K562 (cell line): ENCODE measurements around the gene SUSD3. TPM values are rescaled to one million over a fixed set of nuclear protein-coding genes. Genes with fewer than 3 reads are reported as not detected.

ENCODE experiments used
- ATAC-seq: fragments of 200-7000 bp; cut with Tn5 transposase; 3 replicates; pipeline ENCODE4 v1.9.1; 2020; ENCODE audit warnings: moderate library complexity
- BruUV-seq: library from RNA; stranded (reverse); fragments of 400-500 nt; replicated peaks from 2 replicates; lab custom pipeline; 2021; lab: Mats Ljungman, UMichigan
- CTCF ChIA-PET: fragments of 300-600 bp; formaldehyde crosslinking; extraction: SDS; loops from one replicate; lab custom pipeline; 2021; ENCODE audit warnings: low intra/inter-chr PET ratio; lab: Yijun Ruan, JAX
- POLR2A ChIA-PET: fragments of 300-600, 350-650 bp; sonication (Branson Sonifier 250); formaldehyde crosslinking; extraction: SDS; loops from one replicate; lab custom pipeline; 2021; ENCODE audit warnings: antibody characterized with exemption, inconsistent platforms; lab: Yijun Ruan, JAX
- DNase-seq, 4 experiments: peaks; one replicate each; pipeline versions ENCODE4 v3.0.0 to v3.0.0-alpha.2; 2011 to 2018; ENCODE audit warnings: low spot score in 3 of 4, mixed read lengths in 3 of 4; ENCODE audit errors: extremely low read depth in 1 of 4
- FAIRE-seq: peaks from 2 replicates; lab custom pipeline; 2011; peaks lifted over from hg19 to GRCh38; lab: Jason Lieb, UNC
- H2AFZ ChIP-seq: 2 replicates; pipeline ENCODE4 v1.6.0; 2011; ENCODE audit warnings: low read depth, low read length, control low read depth, inconsistent platforms
- H3K27ac ChIP-seq: fragments of 200-600 bp; 3 replicates; pipeline ENCODE4 v1.8.0; 2011; ENCODE audit warnings: low read depth, mild to moderate bottlenecking, control low read depth, inconsistent platforms, low read length, moderate library complexity, mixed read lengths; ENCODE audit errors: extremely low read depth
- H3K27me3 ChIP-seq, 2 experiments: fragments of 300-600 bp in 1 of 2; 2 replicates in 1 of 2; 3 replicates in 1 of 2; pipeline versions ENCODE4 v1.6.0 to v1.8.0; 2011; ENCODE audit warnings: inconsistent platforms in 2 of 2, low read length in 2 of 2, mild to moderate bottlenecking in 1 of 2, mixed read lengths in 1 of 2, moderate library complexity in 1 of 2; ENCODE audit not compliant: control insufficient read depth in 2 of 2, insufficient read depth in 2 of 2
- H3K36me3 ChIP-seq: fragments of 300-600 bp; 3 replicates; pipeline ENCODE4 v1.8.0; 2011; ENCODE audit warnings: mild to moderate bottlenecking, low read length, inconsistent platforms; ENCODE audit not compliant: control insufficient read depth, insufficient read depth
- H3K4me1 ChIP-seq, 2 experiments: fragments of 200-600 bp in 1 of 2; replicated peaks in 1 of 2; 2 replicates in 1 of 2; 3 replicates in 1 of 2; pipeline versions ENCODE4 v1.5.1 to v1.8.0; 2011; ENCODE audit warnings: inconsistent platforms in 2 of 2, low read length in 2 of 2, mild to moderate bottlenecking in 1 of 2, mixed read lengths in 1 of 2, moderate library complexity in 1 of 2; ENCODE audit not compliant: control insufficient read depth in 2 of 2, insufficient read depth in 2 of 2
- H3K4me2 ChIP-seq: 2 replicates; pipeline ENCODE4 v1.6.1; 2011; ENCODE audit warnings: low read length, control low read depth, inconsistent platforms, mixed read lengths; ENCODE audit not compliant: insufficient read depth
- H3K4me3 ChIP-seq: fragments of 200-600 bp; sonication (generic), shearing (Covaris generic); 2 replicates; pipeline ENCODE4 v1.5.1; 2016; ENCODE audit warnings: control low read depth, inconsistent platforms
- H3K79me2 ChIP-seq: fragments of 200-600 bp; 3 replicates; pipeline ENCODE4 v1.8.0; 2011; ENCODE audit warnings: low read length, inconsistent platforms; ENCODE audit not compliant: control insufficient read depth, insufficient read depth
- H3K9ac ChIP-seq, 2 experiments: 2 replicates each; pipeline versions ENCODE4 v1.6.0 to v1.6.1; 2011; ENCODE audit warnings: low read depth in 2 of 2, low read length in 2 of 2, control low read depth in 1 of 2, inconsistent platforms in 1 of 2, mild to moderate bottlenecking in 1 of 2, mixed read lengths in 1 of 2; ENCODE audit not compliant: insufficient read depth in 1 of 2
- H3K9me1 ChIP-seq: one replicate; pipeline ENCODE4 v1.6.0; 2011; ENCODE audit warnings: inconsistent platforms, mild to moderate bottlenecking, low read length, moderate library complexity; ENCODE audit not compliant: control insufficient read depth, insufficient read depth
- H3K9me3 ChIP-seq: replicated peaks from 2 replicates; pipeline ENCODE4 v1.5.1; 2011; ENCODE audit warnings: low read depth, low read length, inconsistent platforms; ENCODE audit not compliant: control insufficient read depth, insufficient read depth
- H4K20me1 ChIP-seq: replicated peaks from 2 replicates; pipeline ENCODE4 v1.6.1; 2011; ENCODE audit warnings: low read length, inconsistent platforms, mixed read lengths; ENCODE audit not compliant: control insufficient read depth, insufficient read depth
- CBX8 ChIP-seq: fragments of 200-600 bp; sonication (generic); IDR thresholded peaks from 2 replicates; pipeline ENCODE4 v1.6.1; 2012; ENCODE audit warnings: borderline replicate concordance, mixed run types, low read depth, mild to moderate bottlenecking, moderate library complexity, mixed read lengths, low read length, control low read depth, inconsistent platforms; ENCODE audit not compliant: poor library complexity, severe bottlenecking; ENCODE audit errors: extremely low read depth
- JUND ChIP-seq, 2 experiments: IDR thresholded peaks; 2 replicates in 1 of 2; 3 replicates in 1 of 2; pipeline ENCODE4 v1.6.1; 2011; ENCODE audit warnings: borderline replicate concordance in 2 of 2, low read depth in 2 of 2, low read length in 2 of 2, improper control_type of control experiment in 1 of 2, missing biosample characterization in 1 of 2, missing genetic modification characterization in 1 of 2, missing genetic modification reagents in 1 of 2
- KLF10 ChIP-seq: fragments of 250-450 bp; sonication (Bioruptor Pico); IDR thresholded peaks from 2 replicates; pipeline ENCODE4 v1.6.1; 2021; ENCODE audit warnings: matching md5 sums
- MYC ChIP-seq, 2 experiments: fragments of 250-450 bp in 1 of 2; sonication (Bioruptor Pico) in 1 of 2; IDR thresholded peaks; 2 replicates each; pipeline versions ENCODE4 v1.5.1 to v1.6.1; 2012 to 2021; ENCODE audit warnings: low read depth in 2 of 2, borderline replicate concordance in 1 of 2, improper control_type of control experiment in 1 of 2, low read length in 1 of 2, mild to moderate bottlenecking in 1 of 2, moderate library complexity in 1 of 2
- ZNF764 ChIP-seq: fragments of 250-450 bp; sonication (Bioruptor Pico); IDR thresholded peaks from 2 replicates; pipeline ENCODE4 v1.4.0; 2020; ENCODE audit warnings: low read depth, mild to moderate bottlenecking, moderate library complexity
- WGBS: fragments of 100-300 bp; shearing (Covaris generic); methylation state at CpG from one replicate; pipeline ENCODE4 v1.1.6; 2016; ENCODE audit warnings: low coverage, mixed read lengths; ENCODE audit not compliant: insufficient coverage; ENCODE audit errors: missing lambda C conversion rate; 5-methylcytosine and 5-hydroxymethylcytosine counted together
- in situ Hi-C: fragments of 300-500 bp; cut with MboI; formaldehyde crosslinking; loops from 4 replicates; pipeline ENCODE4 v1.15.0; 2018; ENCODE audit warnings: inconsistent platforms, mixed read lengths
- intact Hi-C: fragments of 100-400 bp; cut with micrococcal nuclease; formaldehyde crosslinking; loops from 2 replicates; pipeline ENCODE4 v1.14.2; 2022
- polyA plus RNA-seq, 8 experiments: library from polyadenylated mRNA; depleted of rRNA in 4 of 8; stranded (reverse) in 5 of 8; unstranded in 3 of 8; fragments of >200 nt; fragmentation: Nextera tagmentation in 2 of 8; fragmentation: Illumina TruSeq in 1 of 8; extraction: Ambion mirVana in 2 of 8; extraction: Trizol in 1 of 8; gene quantifications; 2 replicates each; pipeline versions ENCODE4 v1.2.1 to v1.2.3, GENCODE V29; 2011 to 2014; ENCODE audit warnings: inconsistent platforms in 1 of 8, missing spikeins in 1 of 8
- total RNA-seq, 7 experiments: library from RNA; depleted of rRNA in 6 of 7; stranded (reverse); fragments of >200 nt in 6 of 7; fragmentation: Illumina TruSeq in 2 of 7; extraction: Trizol in 2 of 7; gene quantifications; 2 replicates each; pipeline versions ENCODE4 v1.2.1 to v1.2.3, GENCODE V29; 2011 to 2021; ENCODE audit warnings: low replicate concordance in 1 of 7
- TF ChIP-seq, protein P1 (sequence below): fragments of 450-650 bp; IDR thresholded peaks from 2 replicates; pipeline ENCODE4 v1.6.1; 2016; ENCODE audit warnings: mild to moderate bottlenecking, moderate library complexity

The SUSD3 gene
- total and polyA plus RNA-seq, 9 of the 15 experiments (the other 6 are each of a cell fraction or from before 2014, with no cell fraction given), result 1.3 to 21.7 (median 11.4) TPM

DNA sequence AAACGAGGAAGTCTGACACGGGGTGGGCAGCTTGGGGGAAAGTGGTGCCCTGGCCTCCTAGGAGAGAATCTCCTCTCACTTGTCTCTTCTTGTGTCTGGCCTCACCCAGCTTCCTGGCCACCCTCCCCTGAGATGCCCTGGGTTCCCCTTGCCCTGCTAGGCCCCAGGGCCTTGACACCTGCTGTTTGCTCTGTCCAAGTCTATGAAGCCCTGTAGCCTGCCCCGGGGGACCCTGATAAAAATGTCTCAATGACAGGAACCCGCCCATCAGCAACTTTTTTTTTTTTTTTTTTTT lies 35.0 kb upstream of the SUSD3 start:
- Histone ChIP-seq H3K27me3 (peaks cover 25 to 79% of the 10 kb centered on the region in 2 experiments; a peak in 4 of 5 replicates), H3K27ac (no peak overlapping the region), H3K9me3 (no peaks in the 10 kb centered on the region), H3K4me1 (no peaks in the 10 kb centered on the region), H3K9me1 (peaks cover 5% of the 10 kb centered on the region), H3K4me3 (no peak overlapping the region), H3K9ac (no peak overlapping the region), H4K20me1 (peaks cover 10% of the 10 kb centered on the region; the same call in 1 of the 2 replicates), H3K79me2 (no peaks in the 10 kb centered on the region), H3K4me2 (no peak overlapping the region), H3K36me3 (no peaks in the 10 kb centered on the region), H2AFZ (no peak overlapping the region)
- DNase-seq (no peak), FAIRE-seq (no peak), ATAC-seq (no peak)
- no TSS peak for BruUV-seq
- 6% methylated on average over 2 of the region's 4 CpGs for WGBS
- in situ Hi-C loops, result loop anchor here (25.0 kb wide), 1 partner anchor 289 kb away; no protein-coding TSS in a partner anchor
- POLR2A ChIA-PET, result interaction anchor here (0.7 kb wide), 1 partner anchor 8 kb away, joined by 4 read pairs; no protein-coding TSS in a partner anchor
- TF ChIP-seq KLF10 (CRISPR knock-in tag) (no peak), CBX8 (no peak), ZNF764 (CRISPR knock-in tag) (no peak), MYC (IDR thresholded peaks at IDR 0.05; ENCODE audit: low read depth, low read length) (no peak), MYC (CRISPR knock-in tag; IDR thresholded peaks at IDR 0.05; ENCODE audit: borderline replicate concordance, low read depth) (no peak), JUND (IDR thresholded peaks at IDR 0.05; ENCODE audit: borderline replicate concordance, low read depth, low read length) (no peak), JUND (tag; IDR thresholded peaks at IDR 0.05; ENCODE audit: borderline replicate concordance, low read depth, low read length) (no peak)
- TF ChIP-seq, protein P1, sequence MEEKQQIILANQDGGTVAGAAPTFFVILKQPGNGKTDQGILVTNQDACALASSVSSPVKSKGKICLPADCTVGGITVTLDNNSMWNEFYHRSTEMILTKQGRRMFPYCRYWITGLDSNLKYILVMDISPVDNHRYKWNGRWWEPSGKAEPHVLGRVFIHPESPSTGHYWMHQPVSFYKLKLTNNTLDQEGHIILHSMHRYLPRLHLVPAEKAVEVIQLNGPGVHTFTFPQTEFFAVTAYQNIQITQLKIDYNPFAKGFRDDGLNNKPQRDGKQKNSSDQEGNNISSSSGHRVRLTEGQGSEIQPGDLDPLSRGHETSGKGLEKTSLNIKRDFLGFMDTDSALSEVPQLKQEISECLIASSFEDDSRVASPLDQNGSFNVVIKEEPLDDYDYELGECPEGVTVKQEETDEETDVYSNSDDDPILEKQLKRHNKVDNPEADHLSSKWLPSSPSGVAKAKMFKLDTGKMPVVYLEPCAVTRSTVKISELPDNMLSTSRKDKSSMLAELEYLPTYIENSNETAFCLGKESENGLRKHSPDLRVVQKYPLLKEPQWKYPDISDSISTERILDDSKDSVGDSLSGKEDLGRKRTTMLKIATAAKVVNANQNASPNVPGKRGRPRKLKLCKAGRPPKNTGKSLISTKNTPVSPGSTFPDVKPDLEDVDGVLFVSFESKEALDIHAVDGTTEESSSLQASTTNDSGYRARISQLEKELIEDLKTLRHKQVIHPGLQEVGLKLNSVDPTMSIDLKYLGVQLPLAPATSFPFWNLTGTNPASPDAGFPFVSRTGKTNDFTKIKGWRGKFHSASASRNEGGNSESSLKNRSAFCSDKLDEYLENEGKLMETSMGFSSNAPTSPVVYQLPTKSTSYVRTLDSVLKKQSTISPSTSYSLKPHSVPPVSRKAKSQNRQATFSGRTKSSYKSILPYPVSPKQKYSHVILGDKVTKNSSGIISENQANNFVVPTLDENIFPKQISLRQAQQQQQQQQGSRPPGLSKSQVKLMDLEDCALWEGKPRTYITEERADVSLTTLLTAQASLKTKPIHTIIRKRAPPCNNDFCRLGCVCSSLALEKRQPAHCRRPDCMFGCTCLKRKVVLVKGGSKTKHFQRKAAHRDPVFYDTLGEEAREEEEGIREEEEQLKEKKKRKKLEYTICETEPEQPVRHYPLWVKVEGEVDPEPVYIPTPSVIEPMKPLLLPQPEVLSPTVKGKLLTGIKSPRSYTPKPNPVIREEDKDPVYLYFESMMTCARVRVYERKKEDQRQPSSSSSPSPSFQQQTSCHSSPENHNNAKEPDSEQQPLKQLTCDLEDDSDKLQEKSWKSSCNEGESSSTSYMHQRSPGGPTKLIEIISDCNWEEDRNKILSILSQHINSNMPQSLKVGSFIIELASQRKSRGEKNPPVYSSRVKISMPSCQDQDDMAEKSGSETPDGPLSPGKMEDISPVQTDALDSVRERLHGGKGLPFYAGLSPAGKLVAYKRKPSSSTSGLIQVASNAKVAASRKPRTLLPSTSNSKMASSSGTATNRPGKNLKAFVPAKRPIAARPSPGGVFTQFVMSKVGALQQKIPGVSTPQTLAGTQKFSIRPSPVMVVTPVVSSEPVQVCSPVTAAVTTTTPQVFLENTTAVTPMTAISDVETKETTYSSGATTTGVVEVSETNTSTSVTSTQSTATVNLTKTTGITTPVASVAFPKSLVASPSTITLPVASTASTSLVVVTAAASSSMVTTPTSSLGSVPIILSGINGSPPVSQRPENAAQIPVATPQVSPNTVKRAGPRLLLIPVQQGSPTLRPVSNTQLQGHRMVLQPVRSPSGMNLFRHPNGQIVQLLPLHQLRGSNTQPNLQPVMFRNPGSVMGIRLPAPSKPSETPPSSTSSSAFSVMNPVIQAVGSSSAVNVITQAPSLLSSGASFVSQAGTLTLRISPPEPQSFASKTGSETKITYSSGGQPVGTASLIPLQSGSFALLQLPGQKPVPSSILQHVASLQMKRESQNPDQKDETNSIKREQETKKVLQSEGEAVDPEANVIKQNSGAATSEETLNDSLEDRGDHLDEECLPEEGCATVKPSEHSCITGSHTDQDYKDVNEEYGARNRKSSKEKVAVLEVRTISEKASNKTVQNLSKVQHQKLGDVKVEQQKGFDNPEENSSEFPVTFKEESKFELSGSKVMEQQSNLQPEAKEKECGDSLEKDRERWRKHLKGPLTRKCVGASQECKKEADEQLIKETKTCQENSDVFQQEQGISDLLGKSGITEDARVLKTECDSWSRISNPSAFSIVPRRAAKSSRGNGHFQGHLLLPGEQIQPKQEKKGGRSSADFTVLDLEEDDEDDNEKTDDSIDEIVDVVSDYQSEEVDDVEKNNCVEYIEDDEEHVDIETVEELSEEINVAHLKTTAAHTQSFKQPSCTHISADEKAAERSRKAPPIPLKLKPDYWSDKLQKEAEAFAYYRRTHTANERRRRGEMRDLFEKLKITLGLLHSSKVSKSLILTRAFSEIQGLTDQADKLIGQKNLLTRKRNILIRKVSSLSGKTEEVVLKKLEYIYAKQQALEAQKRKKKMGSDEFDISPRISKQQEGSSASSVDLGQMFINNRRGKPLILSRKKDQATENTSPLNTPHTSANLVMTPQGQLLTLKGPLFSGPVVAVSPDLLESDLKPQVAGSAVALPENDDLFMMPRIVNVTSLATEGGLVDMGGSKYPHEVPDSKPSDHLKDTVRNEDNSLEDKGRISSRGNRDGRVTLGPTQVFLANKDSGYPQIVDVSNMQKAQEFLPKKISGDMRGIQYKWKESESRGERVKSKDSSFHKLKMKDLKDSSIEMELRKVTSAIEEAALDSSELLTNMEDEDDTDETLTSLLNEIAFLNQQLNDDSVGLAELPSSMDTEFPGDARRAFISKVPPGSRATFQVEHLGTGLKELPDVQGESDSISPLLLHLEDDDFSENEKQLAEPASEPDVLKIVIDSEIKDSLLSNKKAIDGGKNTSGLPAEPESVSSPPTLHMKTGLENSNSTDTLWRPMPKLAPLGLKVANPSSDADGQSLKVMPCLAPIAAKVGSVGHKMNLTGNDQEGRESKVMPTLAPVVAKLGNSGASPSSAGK, result no peak
- intact Hi-C loops, result no loop called here
- CTCF ChIA-PET, result no interaction called here
